Neural crest cell (in vitro differentiated cells): ENCODE results near the gene MRPS27. TPM values are rescaled to one million over a fixed set of nuclear protein-coding genes. Genes with fewer than 3 reads are reported as not detected.

ENCODE experiments used
- DNase-seq: peaks from one replicate; pipeline ENCODE4 v3.0.0; 2021; ENCODE audit warnings: low read depth, mixed read lengths, low spot score
- H3K27ac Mint-ChIP-seq: one replicate; pipeline ENCODE4 v1.8.0; 2021; ENCODE audit warnings: mild to moderate bottlenecking, mixed read lengths; ENCODE audit not compliant: unreplicated experiment
- H3K27me3 Mint-ChIP-seq: 2 replicates; pipeline ENCODE4 v1.8.0; 2021; ENCODE audit warnings: low read depth, mild to moderate bottlenecking, mixed read lengths
- H3K36me3 Mint-ChIP-seq: 2 replicates; pipeline ENCODE4 v1.8.0; 2021; ENCODE audit warnings: low read depth, mild to moderate bottlenecking, mixed read lengths
- H3K4me1 Mint-ChIP-seq: 2 replicates; pipeline ENCODE4 v1.8.0; 2021; ENCODE audit warnings: mixed read lengths
- H3K4me3 Mint-ChIP-seq: one replicate; pipeline ENCODE4 v1.8.0; 2021; ENCODE audit warnings: mild to moderate bottlenecking, mixed read lengths
- H3K9me3 Mint-ChIP-seq: 2 replicates; pipeline ENCODE4 v1.8.0; 2021; ENCODE audit warnings: mixed read lengths
- CTCF ChIP-seq: fragments of 200-600 bp; sonication (generic); conservative IDR thresholded peaks from 2 replicates; pipeline ENCODE4 v1.5.0; 2021; ENCODE audit warnings: antibody characterized with exemption, mild to moderate bottlenecking
- total RNA-seq: library from RNA; stranded (reverse); gene quantifications from 2 replicates; pipeline ENCODE4 v1.2.1, GENCODE V29; 2021

The MRPS27 gene
- total RNA-seq, 1 donor from 2014 or later: 86.5 TPM

GRCh38 chr5:72221541-72221940 lies 98.5 kb downstream of the MRPS27 start:
- DNase-seq: no peak
- Mint-ChIP-seq H3K36me3 (peaks cover 35% of the 10 kb centered on the region), H3K27ac (no peak overlapping the region), H3K4me3 (no peak overlapping the region), H3K27me3 (no peaks in the 10 kb centered on the region), H3K9me3 (no peaks in the 10 kb centered on the region), H3K4me1 (peaks cover under 1% of the 10 kb centered on the region)
- no peak for TF ChIP-seq CTCF

- no peak overlapping the region for H3K4me3 Mint-ChIP-seq
- no peaks in the 10 kb centered on the region for H3K9me3 Mint-ChIP-seq
- peaks cover 34% of the 10 kb centered on the region for H3K36me3 Mint-ChIP-seq
- H3K27ac Mint-ChIP-seq: no peak overlapping the region
- H3K27me3 Mint-ChIP-seq: no peaks in the 10 kb centered on the region
- no peak for TF ChIP-seq CTCF
- H3K4me1 Mint-ChIP-seq: no peaks in the 10 kb centered on the region
- DNase-seq: no peak
Measured at GRCh38 chr5:72221099-72221498, 98.9 kb downstream of the MRPS27 start.

- no peak for TF ChIP-seq CTCF
Measured at GRCh38 chr5:72216756-72217155, 103.3 kb downstream of the MRPS27 start.

GRCh38 chr5:72214168-72214567 lies 105.9 kb downstream of the MRPS27 start:
- Mint-ChIP-seq H3K36me3 (peaks cover 21% of the 10 kb centered on the region), H3K27me3 (no peaks in the 10 kb centered on the region)

More at GRCh38 chr5:72216756-72217155, 103.3 kb downstream of the MRPS27 start:
- Mint-ChIP-seq H3K27ac (no peak overlapping the region), H3K9me3 (no peaks in the 10 kb centered on the region), H3K36me3 (peaks cover 27% of the 10 kb centered on the region), H3K4me3 (no peak overlapping the region), H3K27me3 (no peaks in the 10 kb centered on the region), H3K4me1 (no peaks in the 10 kb centered on the region)
- DNase-seq: no peak

GRCh38 chr5:72213482-72213881 lies 106.6 kb downstream of the MRPS27 start:
- Mint-ChIP-seq H3K9me3 (no peaks in the 10 kb centered on the region), H3K36me3 (peaks cover 18% of the 10 kb centered on the region), H3K27me3 (no peaks in the 10 kb centered on the region), H3K4me1 (peaks cover 6% of the 10 kb centered on the region), H3K27ac (no peak overlapping the region), H3K4me3 (no peak overlapping the region)
- DNase-seq: no peak
- no peak for TF ChIP-seq CTCF

More at GRCh38 chr5:72214168-72214567, 105.9 kb downstream of the MRPS27 start:
- no peak for DNase-seq
- Mint-ChIP-seq H3K9me3 (no peaks in the 10 kb centered on the region), H3K27ac (no peak overlapping the region), H3K4me1 (peaks cover 3% of the 10 kb centered on the region), H3K4me3 (no peak overlapping the region)
- no peak for TF ChIP-seq CTCF

GRCh38 chr5:72212171-72212570 lies 107.9 kb downstream of the MRPS27 start:
- Mint-ChIP-seq H3K27ac (no peak overlapping the region), H3K27me3 (no peaks in the 10 kb centered on the region), H3K4me1 (peaks cover 12% of the 10 kb centered on the region), H3K9me3 (no peaks in the 10 kb centered on the region), H3K36me3 (peaks cover 14% of the 10 kb centered on the region), H3K4me3 (no peak overlapping the region)
- no peak for TF ChIP-seq CTCF
- DNase-seq: no peak
